WTC11 (cell line): ENCODE results near the gene NRG3. TPM values are rescaled to one million over a fixed set of nuclear protein-coding genes. Genes with fewer than 3 reads are reported as not detected.

ENCODE experiments used
- ATAC-seq: fragments of 200-7000 bp; cut with Tn5 transposase; 2 replicates; pipeline ENCODE4 v1.10.0; 2021; ENCODE audit warnings: mild to moderate bottlenecking, moderate library complexity
- CTCF ChIA-PET: fragments of 300-600 bp; sonication (Branson Sonifier 250); formaldehyde crosslinking; loops from one replicate; lab custom pipeline; 2021; ENCODE audit warnings: antibody characterized with exemption; lab: Charles Lee
- POLR2A ChIA-PET: fragments of 350-600 bp; sonication (Branson Sonifier 250); formaldehyde crosslinking; loops from one replicate; lab custom pipeline; 2021; ENCODE audit warnings: antibody characterized with exemption; lab: Charles Lee
- DNase-seq: peaks from one replicate; pipeline ENCODE4 v3.0.0; 2021; ENCODE audit warnings: low spot score
- H3K27ac Mint-ChIP-seq: 2 replicates; pipeline ENCODE4 v1.8.0; 2021; ENCODE audit warnings: mixed read lengths
- H3K27me3 Mint-ChIP-seq: 2 replicates; pipeline ENCODE4 v1.8.0; 2021; ENCODE audit warnings: low read depth, mild to moderate bottlenecking, moderate library complexity, mixed read lengths
- H3K36me3 Mint-ChIP-seq: 2 replicates; pipeline ENCODE4 v1.8.0; 2021; ENCODE audit warnings: mixed read lengths
- H3K4me1 Mint-ChIP-seq: 2 replicates; pipeline ENCODE4 v1.8.0; 2022; ENCODE audit warnings: mixed read lengths
- H3K4me3 Mint-ChIP-seq: 2 replicates; pipeline ENCODE4 v1.8.0; 2021; ENCODE audit warnings: mild to moderate bottlenecking, moderate library complexity, mixed read lengths
- H3K9me3 Mint-ChIP-seq: 2 replicates; pipeline ENCODE4 v1.8.0; 2021; ENCODE audit warnings: mixed read lengths
- CREB1 ChIP-seq: sonication (generic); formaldehyde crosslinking; IDR thresholded peaks from 2 replicates; pipeline ENCODE4 v1.8.0; 2023; ENCODE audit warnings: mild to moderate bottlenecking, missing genetic modification reagents
- ELF4 ChIP-seq: sonication (generic); formaldehyde crosslinking; IDR thresholded peaks from 2 replicates; pipeline ENCODE4 v1.8.1; 2022; ENCODE audit warnings: low read depth, mild to moderate bottlenecking, moderate library complexity, missing genetic modification reagents
- ESRRA ChIP-seq: sonication (generic); formaldehyde crosslinking; IDR thresholded peaks from 2 replicates; pipeline ENCODE4 v1.8.1; 2022; ENCODE audit warnings: mild to moderate bottlenecking, missing genetic modification reagents, borderline replicate concordance
- FOXJ3 ChIP-seq: sonication (generic); formaldehyde crosslinking; IDR thresholded peaks from 2 replicates; pipeline ENCODE4 v1.9.0; 2021; ENCODE audit warnings: missing genetic modification reagents, mild to moderate bottlenecking, borderline replicate concordance
- FOXK1 ChIP-seq: sonication (generic); formaldehyde crosslinking; IDR thresholded peaks from 2 replicates; pipeline ENCODE4 v1.8.0; 2022; ENCODE audit warnings: mild to moderate bottlenecking, moderate library complexity, missing genetic modification reagents
- GABPB1 ChIP-seq: sonication (generic); formaldehyde crosslinking; IDR thresholded peaks from 2 replicates; pipeline ENCODE4 v1.8.1; 2023; ENCODE audit warnings: mild to moderate bottlenecking, missing genetic modification reagents
- GRHL2 ChIP-seq: fragments of 250-450 bp; sonication (Bioruptor Pico); IDR thresholded peaks from 2 replicates; pipeline ENCODE4 v1.8.0; 2022; ENCODE audit warnings: mild to moderate bottlenecking, moderate library complexity; ENCODE audit not compliant: insufficient replicate concordance, severe bottlenecking
- HMGA2 ChIP-seq: fragments of 250-450 bp; sonication (Bioruptor Pico); IDR thresholded peaks from 2 replicates; pipeline ENCODE4 v1.4.0; 2021; ENCODE audit warnings: mild to moderate bottlenecking, moderate library complexity
- MXD4 ChIP-seq: fragments of 250-450 bp; sonication (Bioruptor Pico); IDR thresholded peaks from 2 replicates; pipeline ENCODE4 v1.8.0; 2021; ENCODE audit warnings: mild to moderate bottlenecking, moderate library complexity, borderline replicate concordance
- NR2C2 ChIP-seq: sonication (generic); formaldehyde crosslinking; IDR thresholded peaks from 2 replicates; pipeline ENCODE4 v1.8.0; 2022; ENCODE audit warnings: mild to moderate bottlenecking, missing genetic modification reagents
- PRRX2 ChIP-seq: fragments of 250-450 bp; sonication (Bioruptor Pico); IDR thresholded peaks from 2 replicates; pipeline ENCODE4 v1.8.0; 2021; ENCODE audit warnings: mild to moderate bottlenecking
- RELA ChIP-seq: sonication (generic); formaldehyde crosslinking; IDR thresholded peaks from 2 replicates; pipeline ENCODE4 v1.8.1; 2022; ENCODE audit warnings: missing genetic modification reagents, mild to moderate bottlenecking, borderline replicate concordance
- SMAD4 ChIP-seq: sonication (generic); formaldehyde crosslinking; IDR thresholded peaks from 2 replicates; pipeline ENCODE4 v1.8.0; 2022; ENCODE audit warnings: mild to moderate bottlenecking, missing genetic modification reagents
- TEAD1 ChIP-seq: sonication (generic); formaldehyde crosslinking; IDR thresholded peaks from 2 replicates; pipeline ENCODE4 v1.8.0; 2022; ENCODE audit warnings: mild to moderate bottlenecking, missing genetic modification reagents
- ZNF263 ChIP-seq: sonication (generic); formaldehyde crosslinking; IDR thresholded peaks from 2 replicates; pipeline ENCODE4 v1.8.1; 2022; ENCODE audit warnings: low read depth, mild to moderate bottlenecking, moderate library complexity, missing genetic modification reagents
- ZNF396 ChIP-seq: fragments of 250-450 bp; sonication (Bioruptor Pico); IDR thresholded peaks from 2 replicates; pipeline ENCODE4 v1.8.0; 2021; ENCODE audit warnings: mild to moderate bottlenecking, moderate library complexity, borderline replicate concordance
- ZNF416 ChIP-seq: fragments of 250-450 bp; sonication (Bioruptor Pico); IDR thresholded peaks from 2 replicates; pipeline ENCODE4 v1.9.0; 2021; ENCODE audit warnings: mild to moderate bottlenecking, inconsistent platforms
- total RNA-seq: library from RNA; stranded (reverse); gene quantifications from 3 replicates; pipeline ENCODE4 v1.2.3, GENCODE V29; 2021
- TF ChIP-seq, protein P1 (sequence below): sonication (generic); formaldehyde crosslinking; IDR thresholded peaks from 2 replicates; pipeline ENCODE4 v1.8.1; 2022; ENCODE audit warnings: low read depth, mild to moderate bottlenecking, moderate library complexity, missing genetic modification reagents, borderline replicate concordance
- TF ChIP-seq, protein P2 (sequence below): sonication (generic); formaldehyde crosslinking; IDR thresholded peaks from 2 replicates; pipeline ENCODE4 v1.8.0; 2022; ENCODE audit warnings: mild to moderate bottlenecking, missing genetic modification reagents
- TF ChIP-seq, protein P3 (sequence below): sonication (generic); formaldehyde crosslinking; IDR thresholded peaks from 2 replicates; pipeline ENCODE4 v1.8.0; 2023; ENCODE audit warnings: mild to moderate bottlenecking, missing genetic modification reagents
- TF ChIP-seq, protein P4 (sequence below): sonication (generic); formaldehyde crosslinking; IDR thresholded peaks from 2 replicates; pipeline ENCODE4 v1.8.0; 2023; ENCODE audit warnings: missing genetic modification reagents, mild to moderate bottlenecking, borderline replicate concordance
- TF ChIP-seq, protein P5 (sequence below): sonication (generic); formaldehyde crosslinking; IDR thresholded peaks from 2 replicates; pipeline ENCODE4 v1.8.0; 2022; ENCODE audit warnings: mild to moderate bottlenecking, missing genetic modification reagents
- TF ChIP-seq, protein P6 (sequence below): fragments of 200-600 bp; IDR thresholded peaks from 2 replicates; pipeline ENCODE4 v1.8.0; 2022; ENCODE audit warnings: antibody characterized with exemption

Gene NRG3
- total RNA-seq, 1 experiment from 2014 or later = 7.0 TPM

DNA sequence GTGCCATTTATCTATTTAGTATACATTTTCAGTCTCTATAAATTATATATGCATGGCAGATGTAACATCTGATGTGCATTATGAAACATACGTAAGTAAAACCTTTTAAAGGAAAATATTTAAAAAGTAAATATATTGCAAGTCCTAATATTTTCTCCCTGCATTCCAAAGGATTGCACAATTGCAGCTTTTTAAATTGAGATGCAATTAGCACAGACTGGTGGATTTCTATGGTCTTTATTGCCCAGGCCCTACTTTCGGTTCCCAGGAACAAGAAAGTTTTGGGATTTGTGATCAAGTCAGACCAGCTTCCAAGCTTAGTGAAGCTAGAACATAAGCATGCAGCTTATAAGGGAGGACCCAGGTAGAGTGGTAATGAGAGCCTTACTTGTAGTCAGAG, 337.8 kb downstream of the NRG3 start:
- Mint-ChIP-seq H3K27me3 (no peaks in the 10 kb centered on the region), H3K4me3 (no peak overlapping the region), H3K27ac (no peak overlapping the region), H3K9me3 (no peaks in the 10 kb centered on the region), H3K36me3 (no peaks in the 10 kb centered on the region), H3K4me1 (peaks cover 14% of the 10 kb centered on the region)
- no peak for ATAC-seq
- CTCF ChIA-PET = interaction anchor here (0.7 kb wide), 1 partner anchor 63 kb away, joined by 3 read pairs; no protein-coding TSS in a partner anchor
- POLR2A ChIA-PET = no interaction called here
- TF ChIP-seq ZNF396 (CRISPR knock-in tag) (no peak), PRRX2 (no peak), FOXK1 (CRISPR knock-in tag) (no peak), GRHL2 (CRISPR knock-in tag) (no peak), ZNF263 (CRISPR knock-in tag) (no peak), HMGA2 (no peak), ZNF416 (CRISPR knock-in tag) (no peak), CREB1 (no peak), RELA (CRISPR knock-in tag) (no peak), SMAD4 (CRISPR knock-in tag) (no peak), NR2C2 (CRISPR knock-in tag) (no peak)
- TF ChIP-seq, protein P1, sequence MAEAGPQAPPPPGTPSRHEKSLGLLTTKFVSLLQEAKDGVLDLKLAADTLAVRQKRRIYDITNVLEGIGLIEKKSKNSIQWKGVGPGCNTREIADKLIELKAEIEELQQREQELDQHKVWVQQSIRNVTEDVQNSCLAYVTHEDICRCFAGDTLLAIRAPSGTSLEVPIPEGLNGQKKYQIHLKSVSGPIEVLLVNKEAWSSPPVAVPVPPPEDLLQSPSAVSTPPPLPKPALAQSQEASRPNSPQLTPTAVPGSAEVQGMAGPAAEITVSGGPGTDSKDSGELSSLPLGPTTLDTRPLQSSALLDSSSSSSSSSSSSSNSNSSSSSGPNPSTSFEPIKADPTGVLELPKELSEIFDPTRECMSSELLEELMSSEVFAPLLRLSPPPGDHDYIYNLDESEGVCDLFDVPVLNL = no peak
- TF ChIP-seq, protein P2, sequence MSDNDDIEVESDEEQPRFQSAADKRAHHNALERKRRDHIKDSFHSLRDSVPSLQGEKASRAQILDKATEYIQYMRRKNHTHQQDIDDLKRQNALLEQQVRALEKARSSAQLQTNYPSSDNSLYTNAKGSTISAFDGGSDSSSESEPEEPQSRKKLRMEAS (CRISPR knock-in tag) = no peak
- TF ChIP-seq, protein P3, sequence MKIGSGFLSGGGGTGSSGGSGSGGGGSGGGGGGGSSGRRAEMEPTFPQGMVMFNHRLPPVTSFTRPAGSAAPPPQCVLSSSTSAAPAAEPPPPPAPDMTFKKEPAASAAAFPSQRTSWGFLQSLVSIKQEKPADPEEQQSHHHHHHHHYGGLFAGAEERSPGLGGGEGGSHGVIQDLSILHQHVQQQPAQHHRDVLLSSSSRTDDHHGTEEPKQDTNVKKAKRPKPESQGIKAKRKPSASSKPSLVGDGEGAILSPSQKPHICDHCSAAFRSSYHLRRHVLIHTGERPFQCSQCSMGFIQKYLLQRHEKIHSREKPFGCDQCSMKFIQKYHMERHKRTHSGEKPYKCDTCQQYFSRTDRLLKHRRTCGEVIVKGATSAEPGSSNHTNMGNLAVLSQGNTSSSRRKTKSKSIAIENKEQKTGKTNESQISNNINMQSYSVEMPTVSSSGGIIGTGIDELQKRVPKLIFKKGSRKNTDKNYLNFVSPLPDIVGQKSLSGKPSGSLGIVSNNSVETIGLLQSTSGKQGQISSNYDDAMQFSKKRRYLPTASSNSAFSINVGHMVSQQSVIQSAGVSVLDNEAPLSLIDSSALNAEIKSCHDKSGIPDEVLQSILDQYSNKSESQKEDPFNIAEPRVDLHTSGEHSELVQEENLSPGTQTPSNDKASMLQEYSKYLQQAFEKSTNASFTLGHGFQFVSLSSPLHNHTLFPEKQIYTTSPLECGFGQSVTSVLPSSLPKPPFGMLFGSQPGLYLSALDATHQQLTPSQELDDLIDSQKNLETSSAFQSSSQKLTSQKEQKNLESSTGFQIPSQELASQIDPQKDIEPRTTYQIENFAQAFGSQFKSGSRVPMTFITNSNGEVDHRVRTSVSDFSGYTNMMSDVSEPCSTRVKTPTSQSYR (CRISPR knock-in tag) = no peak
- TF ChIP-seq, protein P4, sequence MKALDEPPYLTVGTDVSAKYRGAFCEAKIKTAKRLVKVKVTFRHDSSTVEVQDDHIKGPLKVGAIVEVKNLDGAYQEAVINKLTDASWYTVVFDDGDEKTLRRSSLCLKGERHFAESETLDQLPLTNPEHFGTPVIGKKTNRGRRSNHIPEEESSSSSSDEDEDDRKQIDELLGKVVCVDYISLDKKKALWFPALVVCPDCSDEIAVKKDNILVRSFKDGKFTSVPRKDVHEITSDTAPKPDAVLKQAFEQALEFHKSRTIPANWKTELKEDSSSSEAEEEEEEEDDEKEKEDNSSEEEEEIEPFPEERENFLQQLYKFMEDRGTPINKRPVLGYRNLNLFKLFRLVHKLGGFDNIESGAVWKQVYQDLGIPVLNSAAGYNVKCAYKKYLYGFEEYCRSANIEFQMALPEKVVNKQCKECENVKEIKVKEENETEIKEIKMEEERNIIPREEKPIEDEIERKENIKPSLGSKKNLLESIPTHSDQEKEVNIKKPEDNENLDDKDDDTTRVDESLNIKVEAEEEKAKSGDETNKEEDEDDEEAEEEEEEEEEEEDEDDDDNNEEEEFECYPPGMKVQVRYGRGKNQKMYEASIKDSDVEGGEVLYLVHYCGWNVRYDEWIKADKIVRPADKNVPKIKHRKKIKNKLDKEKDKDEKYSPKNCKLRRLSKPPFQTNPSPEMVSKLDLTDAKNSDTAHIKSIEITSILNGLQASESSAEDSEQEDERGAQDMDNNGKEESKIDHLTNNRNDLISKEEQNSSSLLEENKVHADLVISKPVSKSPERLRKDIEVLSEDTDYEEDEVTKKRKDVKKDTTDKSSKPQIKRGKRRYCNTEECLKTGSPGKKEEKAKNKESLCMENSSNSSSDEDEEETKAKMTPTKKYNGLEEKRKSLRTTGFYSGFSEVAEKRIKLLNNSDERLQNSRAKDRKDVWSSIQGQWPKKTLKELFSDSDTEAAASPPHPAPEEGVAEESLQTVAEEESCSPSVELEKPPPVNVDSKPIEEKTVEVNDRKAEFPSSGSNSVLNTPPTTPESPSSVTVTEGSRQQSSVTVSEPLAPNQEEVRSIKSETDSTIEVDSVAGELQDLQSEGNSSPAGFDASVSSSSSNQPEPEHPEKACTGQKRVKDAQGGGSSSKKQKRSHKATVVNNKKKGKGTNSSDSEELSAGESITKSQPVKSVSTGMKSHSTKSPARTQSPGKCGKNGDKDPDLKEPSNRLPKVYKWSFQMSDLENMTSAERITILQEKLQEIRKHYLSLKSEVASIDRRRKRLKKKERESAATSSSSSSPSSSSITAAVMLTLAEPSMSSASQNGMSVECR (CRISPR knock-in tag) = no peak
- DNase-seq = no peak

DNA sequence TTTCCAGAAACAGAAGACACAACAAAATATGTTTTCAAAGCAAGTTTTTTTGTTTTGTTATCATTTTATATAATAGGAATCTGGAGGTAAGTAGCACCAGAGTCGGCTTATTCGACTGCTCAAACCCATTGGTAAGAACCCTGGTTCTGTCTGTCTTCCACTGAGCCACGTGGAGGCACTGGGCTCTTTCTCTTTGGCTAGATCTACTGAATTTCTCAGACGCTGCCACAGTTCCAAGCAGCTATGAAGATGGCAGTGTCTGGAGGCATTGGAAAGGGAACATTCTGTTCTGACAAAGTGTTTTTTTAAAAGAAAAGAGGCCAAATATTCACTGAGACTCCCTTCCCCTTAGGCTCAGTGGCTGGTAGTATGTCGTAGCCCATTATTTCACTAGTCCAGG, 338.8 kb downstream of the NRG3 start:
- H3K9me3 Mint-ChIP-seq = no peaks in the 10 kb centered on the region
- ChIA-PET POLR2A (no interaction called here), CTCF (no interaction called here)
- H3K4me3 Mint-ChIP-seq = no peak overlapping the region
- DNase-seq = no peak
- peaks cover 10% of the 10 kb centered on the region for H3K4me1 Mint-ChIP-seq
- no peak overlapping the region for H3K27ac Mint-ChIP-seq
- ATAC-seq = no peak
- no peaks in the 10 kb centered on the region for H3K27me3 Mint-ChIP-seq
- no peaks in the 10 kb centered on the region for H3K36me3 Mint-ChIP-seq
- no peak for TF ChIP-seq MXD4 (CRISPR knock-in tag)
- TF ChIP-seq TEAD1 (CRISPR knock-in tag) = no peak
- no peak for TF ChIP-seq ESRRA (CRISPR knock-in tag)
- TF ChIP-seq GABPB1 (CRISPR knock-in tag) = no peak
- TF ChIP-seq FOXJ3 = no peak
- TF ChIP-seq, protein P5, sequence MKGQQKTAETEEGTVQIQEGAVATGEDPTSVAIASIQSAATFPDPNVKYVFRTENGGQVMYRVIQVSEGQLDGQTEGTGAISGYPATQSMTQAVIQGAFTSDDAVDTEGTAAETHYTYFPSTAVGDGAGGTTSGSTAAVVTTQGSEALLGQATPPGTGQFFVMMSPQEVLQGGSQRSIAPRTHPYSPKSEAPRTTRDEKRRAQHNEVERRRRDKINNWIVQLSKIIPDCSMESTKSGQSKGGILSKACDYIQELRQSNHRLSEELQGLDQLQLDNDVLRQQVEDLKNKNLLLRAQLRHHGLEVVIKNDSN = no peak
- no peak for TF ChIP-seq ZNF416 (CRISPR knock-in tag)
- TF ChIP-seq ELF4 (CRISPR knock-in tag) = no peak
- no peak for TF ChIP-seq ZNF263 (CRISPR knock-in tag)
- TF ChIP-seq, protein P6, sequence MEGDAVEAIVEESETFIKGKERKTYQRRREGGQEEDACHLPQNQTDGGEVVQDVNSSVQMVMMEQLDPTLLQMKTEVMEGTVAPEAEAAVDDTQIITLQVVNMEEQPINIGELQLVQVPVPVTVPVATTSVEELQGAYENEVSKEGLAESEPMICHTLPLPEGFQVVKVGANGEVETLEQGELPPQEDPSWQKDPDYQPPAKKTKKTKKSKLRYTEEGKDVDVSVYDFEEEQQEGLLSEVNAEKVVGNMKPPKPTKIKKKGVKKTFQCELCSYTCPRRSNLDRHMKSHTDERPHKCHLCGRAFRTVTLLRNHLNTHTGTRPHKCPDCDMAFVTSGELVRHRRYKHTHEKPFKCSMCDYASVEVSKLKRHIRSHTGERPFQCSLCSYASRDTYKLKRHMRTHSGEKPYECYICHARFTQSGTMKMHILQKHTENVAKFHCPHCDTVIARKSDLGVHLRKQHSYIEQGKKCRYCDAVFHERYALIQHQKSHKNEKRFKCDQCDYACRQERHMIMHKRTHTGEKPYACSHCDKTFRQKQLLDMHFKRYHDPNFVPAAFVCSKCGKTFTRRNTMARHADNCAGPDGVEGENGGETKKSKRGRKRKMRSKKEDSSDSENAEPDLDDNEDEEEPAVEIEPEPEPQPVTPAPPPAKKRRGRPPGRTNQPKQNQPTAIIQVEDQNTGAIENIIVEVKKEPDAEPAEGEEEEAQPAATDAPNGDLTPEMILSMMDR = no peak
